K562 (cell line): ENCODE results near the gene SPTAN1. TPM values are rescaled to one million over a fixed set of nuclear protein-coding genes. Genes with fewer than 3 reads are reported as not detected.

ENCODE experiments used
- POLR3A ChIP-seq: IDR thresholded peaks from 2 replicates; pipeline ENCODE4 v1.6.1; 2011; ENCODE audit warnings: borderline replicate concordance, mild to moderate bottlenecking, moderate library complexity; ENCODE audit not compliant: insufficient read length, insufficient read depth; ENCODE audit errors: extremely low read depth
- TAF9B ChIP-seq: fragments of 450-650 bp; IDR thresholded peaks from 2 replicates; pipeline ENCODE4 v1.6.1; 2018; ENCODE audit warnings: mild to moderate bottlenecking; ENCODE audit not compliant: partially characterized antibody
- TGIF2 ChIP-seq: sonication (generic); formaldehyde crosslinking; IDR thresholded peaks from 2 replicates; pipeline ENCODE4 v1.8.1; 2022; ENCODE audit warnings: mild to moderate bottlenecking, missing genetic modification reagents, moderate library complexity
- ZMIZ1 ChIP-seq, 2 experiments: fragments of 150-350 bp in 1 of 2; IDR thresholded peaks; 2 replicates each; pipeline ENCODE4 v1.6.1; 2012 to 2016; ENCODE audit warnings: low read depth in 2 of 2, low read length in 2 of 2, mild to moderate bottlenecking in 1 of 2, moderate library complexity in 1 of 2
- ZNF318 ChIP-seq, 2 experiments: fragments of 450-650 bp; IDR thresholded peaks; 2 replicates each; pipeline ENCODE4 v1.6.1; 2016; ENCODE audit warnings: mild to moderate bottlenecking in 2 of 2, borderline replicate concordance in 1 of 2, low read depth in 1 of 2, moderate library complexity in 1 of 2
- ZNF696 ChIP-seq: fragments of 250-450 bp; sonication (Bioruptor Pico); conservative IDR thresholded peaks from 2 replicates; pipeline ENCODE4 v1.4.0; 2020; ENCODE audit warnings: mild to moderate bottlenecking, moderate library complexity
- polyA plus RNA-seq, 8 experiments: library from polyadenylated mRNA; depleted of rRNA in 4 of 8; stranded (reverse) in 5 of 8; unstranded in 3 of 8; fragments of >200 nt; fragmentation: Nextera tagmentation in 2 of 8; fragmentation: Illumina TruSeq in 1 of 8; extraction: Ambion mirVana in 2 of 8; extraction: Trizol in 1 of 8; gene quantifications; 2 replicates each; pipeline versions ENCODE4 v1.2.1 to v1.2.3, GENCODE V29; 2011 to 2014; ENCODE audit warnings: inconsistent platforms in 1 of 8, missing spikeins in 1 of 8
- total RNA-seq, 7 experiments: library from RNA; depleted of rRNA in 6 of 7; stranded (reverse); fragments of >200 nt in 6 of 7; fragmentation: Illumina TruSeq in 2 of 7; extraction: Trizol in 2 of 7; gene quantifications; 2 replicates each; pipeline versions ENCODE4 v1.2.1 to v1.2.3, GENCODE V29; 2011 to 2021; ENCODE audit warnings: low replicate concordance in 1 of 7
- TF ChIP-seq, protein P1 (sequence below): fragments of 200-800 bp; sonication (Bioruptor generic); IDR thresholded peaks from 2 replicates; pipeline ENCODE4 v1.6.1; 2016; ENCODE audit warnings: missing genetic modification characterization, missing compliant biosample characterization

SPTAN1 gene
- total and polyA plus RNA-seq, 9 of the 15 experiments (the other 6 are each of a cell fraction or from before 2014, with no cell fraction given): 1.5 to 13.5 (median 6.8) TPM

DNA sequence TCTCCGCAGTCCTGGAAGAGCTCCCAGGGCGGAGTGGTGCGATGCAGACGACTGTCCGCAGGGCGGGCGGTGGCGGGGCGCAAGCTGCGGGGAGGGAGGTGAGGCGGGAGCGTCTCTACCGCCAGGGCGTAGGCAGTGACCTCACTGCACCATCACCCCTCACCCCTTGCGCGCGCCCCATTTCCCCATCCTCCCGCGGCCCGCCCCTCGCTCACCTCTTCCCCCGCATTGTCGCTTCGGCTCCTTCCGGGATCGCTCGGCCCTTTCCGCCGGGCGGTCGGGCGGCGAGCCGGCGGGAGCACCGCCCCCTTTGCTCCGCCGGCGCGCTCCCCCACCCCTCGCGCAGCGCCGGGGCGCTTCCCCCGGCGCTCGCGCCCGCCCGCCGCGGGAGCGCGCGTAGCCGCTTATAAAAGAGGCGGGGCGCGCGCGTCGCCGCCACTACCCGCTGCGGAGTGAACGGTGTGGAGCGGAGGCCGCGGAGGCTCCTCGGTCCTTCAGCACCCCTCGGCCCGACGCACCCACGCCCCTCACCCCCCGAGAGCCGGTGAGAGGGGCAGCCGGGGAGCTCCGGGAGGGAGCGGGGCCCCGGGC is at the start of gene SPTAN1 (continued):
- TF ChIP-seq ZNF318 (IDR thresholded peaks at IDR 0.05; ENCODE audit: borderline replicate concordance in 1 of 2, low read depth in 1 of 2) (no peak), TGIF2 (no peak), TAF9B (no peak), POLR3A (no peak), ZMIZ1 (IDR thresholded peaks at IDR 0.05; ENCODE audit: low read depth in 2 of 2, low read length in 2 of 2) (no peak), ZNF696 (no peak)
- TF ChIP-seq, protein P1, sequence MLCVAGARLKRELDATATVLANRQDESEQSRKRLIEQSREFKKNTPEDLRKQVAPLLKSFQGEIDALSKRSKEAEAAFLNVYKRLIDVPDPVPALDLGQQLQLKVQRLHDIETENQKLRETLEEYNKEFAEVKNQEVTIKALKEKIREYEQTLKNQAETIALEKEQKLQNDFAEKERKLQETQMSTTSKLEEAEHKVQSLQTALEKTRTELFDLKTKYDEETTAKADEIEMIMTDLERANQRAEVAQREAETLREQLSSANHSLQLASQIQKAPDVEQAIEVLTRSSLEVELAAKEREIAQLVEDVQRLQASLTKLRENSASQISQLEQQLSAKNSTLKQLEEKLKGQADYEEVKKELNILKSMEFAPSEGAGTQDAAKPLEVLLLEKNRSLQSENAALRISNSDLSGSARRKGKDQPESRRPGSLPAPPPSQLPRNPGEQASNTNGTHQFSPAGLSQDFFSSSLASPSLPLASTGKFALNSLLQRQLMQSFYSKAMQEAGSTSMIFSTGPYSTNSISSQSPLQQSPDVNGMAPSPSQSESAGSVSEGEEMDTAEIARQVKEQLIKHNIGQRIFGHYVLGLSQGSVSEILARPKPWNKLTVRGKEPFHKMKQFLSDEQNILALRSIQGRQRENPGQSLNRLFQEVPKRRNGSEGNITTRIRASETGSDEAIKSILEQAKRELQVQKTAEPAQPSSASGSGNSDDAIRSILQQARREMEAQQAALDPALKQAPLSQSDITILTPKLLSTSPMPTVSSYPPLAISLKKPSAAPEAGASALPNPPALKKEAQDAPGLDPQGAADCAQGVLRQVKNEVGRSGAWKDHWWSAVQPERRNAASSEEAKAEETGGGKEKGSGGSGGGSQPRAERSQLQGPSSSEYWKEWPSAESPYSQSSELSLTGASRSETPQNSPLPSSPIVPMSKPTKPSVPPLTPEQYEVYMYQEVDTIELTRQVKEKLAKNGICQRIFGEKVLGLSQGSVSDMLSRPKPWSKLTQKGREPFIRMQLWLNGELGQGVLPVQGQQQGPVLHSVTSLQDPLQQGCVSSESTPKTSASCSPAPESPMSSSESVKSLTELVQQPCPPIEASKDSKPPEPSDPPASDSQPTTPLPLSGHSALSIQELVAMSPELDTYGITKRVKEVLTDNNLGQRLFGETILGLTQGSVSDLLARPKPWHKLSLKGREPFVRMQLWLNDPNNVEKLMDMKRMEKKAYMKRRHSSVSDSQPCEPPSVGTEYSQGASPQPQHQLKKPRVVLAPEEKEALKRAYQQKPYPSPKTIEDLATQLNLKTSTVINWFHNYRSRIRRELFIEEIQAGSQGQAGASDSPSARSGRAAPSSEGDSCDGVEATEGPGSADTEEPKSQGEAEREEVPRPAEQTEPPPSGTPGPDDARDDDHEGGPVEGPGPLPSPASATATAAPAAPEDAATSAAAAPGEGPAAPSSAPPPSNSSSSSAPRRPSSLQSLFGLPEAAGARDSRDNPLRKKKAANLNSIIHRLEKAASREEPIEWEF: peak; percentile 84; the same call in 1 of the 2 replicates
